ENCODE measurements around the gene ARHGAP20. TPM values are rescaled to one million over a fixed set of nuclear protein-coding genes. Genes with fewer than 3 reads are reported as not detected.

ARHGAP20 gene
- total RNA-seq, 1 experiment from 2014 or later, result not detected

- Histone ChIP-seq H3K27ac (no peak overlapping the region), H3K79me2 (ENCODE audit: low read depth) (no peaks in the 10 kb centered on the region), H3K36me3 (ENCODE audit: low read depth) (no peaks in the 10 kb centered on the region), H3K4me2 (no peak overlapping the region), H3K9me2 (ENCODE audit: insufficient read depth) (no peaks in the 10 kb centered on the region), H3K4me1 (replicated peaks; ENCODE audit: insufficient read depth) (no peaks in the 10 kb centered on the region), H3F3A (ENCODE audit: insufficient read depth, low read depth) (no peaks in the 10 kb centered on the region), H2AFZ (no peak overlapping the region), H4K20me1 (ENCODE audit: insufficient read depth) (no peaks in the 10 kb centered on the region), H3K4me3 (no peak overlapping the region), H3K9me3 (ENCODE audit: insufficient read depth, low read depth) (no peaks in the 10 kb centered on the region), H3K27me3 (ENCODE audit: insufficient read depth, low read depth) (no peaks in the 10 kb centered on the region)
- ChIA-PET CTCF (no interaction called here), POLR2A (ENCODE audit: unreplicated experiment) (no interaction called here)
- BruUV-seq (replicated peaks), result no TSS peak
- intact Hi-C loops (cut with micrococcal nuclease; ENCODE audit: unreplicated experiment), result no loop called here
- TF ChIP-seq CTCF (conservative IDR thresholded peaks at IDR 0.05) (no peak), EZH2 (IDR thresholded peaks at IDR 0.05; ENCODE audit: low read depth) (no peak)
- no peak for DNase-seq
These were observed 617 bp upstream of the ARHGAP20 start for GRCh38 chr11:110712659-110713448.

GRCh38 chr11:110711448-110711775 lies 825 bp downstream of the ARHGAP20 start:
- ChIA-PET CTCF (no interaction called here), POLR2A (ENCODE audit: unreplicated experiment) (no interaction called here)
- intact Hi-C loops (cut with micrococcal nuclease; ENCODE audit: unreplicated experiment), result no loop called here
- Histone ChIP-seq H3K9me2 (ENCODE audit: insufficient read depth) (no peaks in the 10 kb centered on the region), H3F3A (ENCODE audit: insufficient read depth, low read depth) (no peaks in the 10 kb centered on the region), H3K79me2 (ENCODE audit: low read depth) (no peaks in the 10 kb centered on the region), H3K9me3 (ENCODE audit: insufficient read depth, low read depth) (no peaks in the 10 kb centered on the region), H3K27me3 (ENCODE audit: insufficient read depth, low read depth) (no peaks in the 10 kb centered on the region), H3K4me1 (replicated peaks; ENCODE audit: insufficient read depth) (no peaks in the 10 kb centered on the region), H4K20me1 (ENCODE audit: insufficient read depth) (no peaks in the 10 kb centered on the region), H2AFZ (no peak overlapping the region), H3K4me2 (no peak overlapping the region), H3K27ac (no peak overlapping the region), H3K4me3 (no peak overlapping the region), H3K36me3 (ENCODE audit: low read depth) (no peaks in the 10 kb centered on the region)
- no peak for TF ChIP-seq EZH2 (IDR thresholded peaks at IDR 0.05; ENCODE audit: low read depth)
- no peak for TF ChIP-seq CTCF (conservative IDR thresholded peaks at IDR 0.05)
- BruUV-seq (replicated peaks), result no TSS peak
- no peak for DNase-seq

GRCh38 chr11:110710628-110711381 lies 1.4 kb downstream of the ARHGAP20 start:
- ChIA-PET POLR2A (ENCODE audit: unreplicated experiment) (no interaction called here), CTCF (no interaction called here)

More at GRCh38 chr11:110710628-110711381, 1.4 kb downstream of the ARHGAP20 start:
- no peak overlapping the region for H2AFZ ChIP-seq
- no peak overlapping the region for H3K4me2 ChIP-seq
- TF ChIP-seq EZH2 (IDR thresholded peaks at IDR 0.05; ENCODE audit: low read depth) (no peak), CTCF (conservative IDR thresholded peaks at IDR 0.05) (no peak)
- H3K27me3 ChIP-seq (ENCODE audit: insufficient read depth, low read depth), result no peaks in the 10 kb centered on the region
- H3F3A ChIP-seq (ENCODE audit: insufficient read depth, low read depth), result no peaks in the 10 kb centered on the region
- H3K36me3 ChIP-seq (ENCODE audit: low read depth), result no peaks in the 10 kb centered on the region
- H4K20me1 ChIP-seq (ENCODE audit: insufficient read depth), result no peaks in the 10 kb centered on the region
- intact Hi-C loops (cut with micrococcal nuclease; ENCODE audit: unreplicated experiment), result no loop called here
- no peak overlapping the region for H3K27ac ChIP-seq
- DNase-seq, result no peak
- BruUV-seq (replicated peaks), result no TSS peak
- H3K9me2 ChIP-seq (ENCODE audit: insufficient read depth), result no peaks in the 10 kb centered on the region
- H3K4me1 ChIP-seq (replicated peaks; ENCODE audit: insufficient read depth), result no peaks in the 10 kb centered on the region
- no peak overlapping the region for H3K4me3 ChIP-seq
- H3K79me2 ChIP-seq (ENCODE audit: low read depth), result no peaks in the 10 kb centered on the region
- no peaks in the 10 kb centered on the region for H3K9me3 ChIP-seq (ENCODE audit: insufficient read depth, low read depth)

All from PC-9 (cell line).